Measurements from ENCODE around the gene FSD1. TPM values are rescaled to one million over a fixed set of nuclear protein-coding genes. Genes with fewer than 3 reads are reported as not detected.

Gene FSD1
- total RNA-seq (2022; extraction: Qiagen RNA extraction; ENCODE audit: low read depth), result 7.5 to 8.4 TPM (median 7.8 TPM) in 5 replicates

DNA sequence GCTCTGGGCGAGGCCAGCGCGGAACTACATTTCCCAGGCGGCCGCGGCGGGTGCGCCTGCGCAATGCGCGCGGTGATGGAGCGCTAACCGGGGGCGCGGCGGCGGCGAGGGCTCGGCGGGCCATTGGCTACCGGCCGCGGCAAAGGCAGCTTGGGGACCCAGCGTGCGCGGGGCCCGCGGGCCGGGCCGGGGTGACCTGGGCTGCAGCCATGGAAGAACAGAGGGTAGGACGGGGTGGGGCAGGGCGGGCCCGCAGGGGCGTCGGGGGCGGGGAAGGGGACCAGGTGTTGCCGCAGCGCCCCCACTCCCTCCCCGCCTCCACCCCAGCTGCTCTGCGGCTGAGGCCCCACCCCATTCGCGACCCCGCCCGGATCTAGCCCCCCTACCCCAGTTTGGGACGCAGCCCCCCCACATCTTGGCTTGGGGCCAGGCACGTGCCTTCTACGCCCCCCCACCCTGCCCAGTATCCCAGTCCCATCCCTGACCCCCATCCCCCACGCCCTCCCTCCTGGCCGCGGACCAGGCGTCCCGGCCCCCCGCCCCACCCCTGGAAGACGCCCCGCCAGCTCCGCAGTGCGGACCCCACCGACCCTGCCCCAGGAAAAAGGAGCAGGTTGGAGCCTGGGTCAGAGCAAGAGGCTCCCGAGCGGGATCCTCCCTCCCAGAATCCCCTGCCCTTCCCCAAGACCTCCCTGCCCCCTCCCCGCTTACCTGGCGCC is at the start of gene FSD1:
Gene FSD1 (plus strand): TSS at position 61 of the 719 bp plus-strand sequence. CDS start 149 bp downstream, at position 210.

DNA sequence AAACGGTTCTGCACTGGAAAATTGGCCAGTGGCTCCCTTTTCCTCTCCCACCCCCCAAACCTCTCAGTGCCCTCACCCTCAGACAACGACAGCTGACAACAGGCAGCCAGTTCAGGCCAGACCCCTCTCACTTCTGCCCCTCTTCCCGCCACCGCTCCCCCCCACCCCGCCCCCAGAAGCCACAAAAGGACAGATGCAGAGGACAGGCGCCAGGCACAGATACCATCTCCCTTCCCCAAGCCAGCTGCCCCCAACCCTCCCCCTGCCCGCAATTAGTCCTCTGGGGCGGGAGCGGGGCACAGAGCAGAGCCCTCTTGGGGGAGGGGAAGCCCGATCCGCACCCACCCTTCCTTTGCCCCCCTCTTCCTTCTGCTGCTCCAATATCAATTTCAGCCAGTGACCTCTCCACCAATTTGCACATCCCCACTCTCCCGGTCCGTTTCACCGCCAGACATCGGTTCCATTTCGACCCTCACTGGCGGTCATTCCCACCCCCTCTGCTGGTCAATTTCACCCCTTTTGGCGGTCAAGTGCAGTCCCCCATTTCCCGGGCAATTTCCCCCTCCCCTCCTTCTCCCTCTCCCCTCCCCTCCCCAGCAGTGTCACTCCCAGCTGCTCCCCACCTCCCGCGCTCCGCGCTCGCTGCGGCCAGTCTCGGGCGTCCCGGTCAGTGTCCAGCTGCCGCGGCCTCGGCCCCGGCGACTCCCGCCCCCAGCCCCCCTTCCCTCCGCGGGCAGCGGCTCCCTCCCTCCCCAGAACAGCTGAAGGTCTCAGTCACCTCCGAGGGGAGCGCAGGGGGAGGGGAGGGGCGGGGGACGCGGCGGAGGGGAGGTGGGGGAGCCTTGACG is 25.8 kb upstream of the FSD1 start, which contains the start of gene SHD:
Gene SHD (plus strand): TSS at position 848 of the 848 bp plus-strand sequence. CDS start 798 bp downstream, outside the sequence.

DNA sequence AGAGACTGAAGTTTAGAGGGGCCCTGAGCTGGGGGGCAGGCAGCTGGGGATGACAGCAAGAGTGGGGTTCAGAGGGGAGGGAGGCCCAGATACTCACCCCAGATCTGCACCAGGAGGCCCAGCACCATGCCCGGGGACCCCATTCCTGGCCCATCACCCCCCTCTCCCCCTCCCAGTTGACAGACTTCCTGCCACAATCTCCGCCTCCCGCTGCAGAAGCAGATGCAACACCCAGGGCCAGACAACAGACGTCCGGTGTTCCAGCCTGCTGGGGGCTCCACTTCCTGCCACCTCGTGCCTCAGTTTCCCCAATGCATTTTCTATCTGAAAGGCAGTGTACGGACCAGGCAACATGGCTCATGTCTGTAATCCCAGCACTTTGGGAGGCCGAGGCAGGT is 2.2 kb upstream of the FSD1 start, which contains the start of gene TMIGD2:
Gene TMIGD2 (minus strand): TSS at position 147 of the 398 bp plus-strand sequence. CDS start 4 bp downstream, at position 143.

DNA sequence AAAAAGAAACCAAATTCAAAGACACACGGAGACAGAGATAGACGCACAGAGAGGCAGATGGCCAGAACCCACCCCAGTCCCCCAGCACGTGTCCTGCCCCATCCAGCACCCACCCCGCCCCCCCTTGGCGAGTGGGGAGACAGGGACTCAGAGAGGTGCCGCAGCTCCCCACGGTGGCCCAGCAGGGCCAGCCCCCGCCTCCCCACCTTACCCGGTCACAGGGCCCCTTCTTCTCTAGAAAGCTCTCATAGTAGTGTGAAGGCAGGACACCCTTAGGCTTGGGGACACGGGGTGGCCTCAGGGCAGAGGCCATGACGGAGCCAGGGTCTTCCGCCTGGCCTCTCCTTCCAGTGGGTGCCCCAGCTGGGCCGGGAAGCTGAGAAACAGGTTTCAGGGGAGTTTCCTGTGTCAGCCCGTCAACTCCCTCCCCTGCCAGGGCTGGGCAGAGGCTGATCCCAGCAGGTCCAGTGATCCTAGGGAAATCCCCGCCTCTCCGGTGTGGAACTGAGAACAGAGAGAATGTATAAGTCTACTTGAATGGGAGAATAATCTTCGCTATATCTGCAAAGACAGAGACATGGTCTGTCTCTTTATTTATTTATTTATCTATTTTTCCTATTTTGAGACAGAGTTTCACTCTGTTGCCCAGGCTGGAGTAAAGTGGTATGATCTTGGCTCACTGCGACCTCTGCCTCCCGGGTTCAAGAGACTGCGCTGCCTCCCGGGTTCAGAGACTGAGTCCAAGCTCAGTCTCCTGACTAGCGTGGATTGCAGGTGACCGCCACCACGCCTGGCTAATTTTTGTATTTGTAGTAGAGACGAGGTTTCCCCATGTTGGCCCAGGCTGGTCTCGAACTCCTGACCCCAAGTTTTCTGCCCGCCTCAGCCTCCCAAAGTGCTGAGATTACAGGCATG is 34.3 kb downstream of the FSD1 start, which contains the start of gene STAP2:
Gene STAP2 (minus strand): TSS at position 387 of the 915 bp plus-strand sequence. CDS start 74 bp downstream, at position 313.

DNA sequence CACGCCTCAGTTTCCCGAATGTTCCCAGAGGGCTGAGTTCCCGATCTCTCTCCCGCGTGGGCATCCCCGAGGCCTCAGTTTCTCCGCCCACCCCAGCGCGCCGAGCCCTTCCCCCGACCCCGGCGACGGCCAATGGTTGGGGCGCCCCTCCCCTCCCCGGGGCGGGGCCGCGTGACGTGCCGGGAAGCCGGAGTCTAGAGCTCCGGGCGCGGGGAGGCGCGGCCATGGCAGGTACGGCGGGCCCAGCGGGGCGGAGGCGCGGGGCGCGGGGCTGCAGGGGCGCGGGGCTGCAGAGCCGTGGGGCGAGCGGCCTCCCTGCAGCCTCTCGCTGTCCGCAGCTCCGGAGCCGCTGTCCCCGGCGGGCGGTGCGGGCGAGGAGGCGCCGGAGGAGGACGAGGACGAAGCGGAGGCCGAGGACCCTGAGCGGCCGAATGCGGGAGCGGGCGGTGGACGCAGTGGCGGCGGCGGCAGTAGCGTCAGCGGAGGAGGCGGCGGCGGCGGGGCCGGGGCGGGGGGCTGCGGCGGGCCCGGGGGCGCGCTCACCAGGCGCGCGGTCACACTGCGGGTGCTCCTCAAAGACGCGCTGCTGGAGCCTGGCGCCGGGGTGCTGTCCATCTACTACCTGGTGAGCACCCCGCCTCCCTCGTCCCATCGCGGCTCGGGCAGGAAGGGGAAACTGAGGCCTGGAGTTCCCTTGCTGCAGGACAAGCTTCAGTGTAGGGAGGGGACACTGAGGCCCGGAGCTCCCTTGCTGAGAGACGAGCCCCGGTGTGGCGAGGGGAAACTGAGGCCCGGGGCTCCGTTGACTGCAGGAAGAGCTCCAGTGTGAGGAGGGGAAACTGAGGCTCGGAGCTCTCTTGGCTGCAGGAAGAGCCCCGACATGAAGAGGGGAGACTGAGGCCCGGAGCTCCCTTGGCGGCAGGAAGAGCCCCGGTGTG is 39.2 kb downstream of the FSD1 start, which contains the start of gene MPND:
Gene MPND (plus strand): TSS at position 193 of the 938 bp plus-strand sequence. CDS start 32 bp downstream, at position 225.

Other genes with a start within 250 kb of the FSD1 start
- gene ZBTB7A, start 237.7 kb upstream of the FSD1 start, total RNA-seq (2022; extraction: Qiagen RNA extraction; ENCODE audit: low read depth), result 13.0 to 19.5 TPM (median 18.2 TPM) in 5 replicates
- 104 to 145 TPM (median 123 TPM) in 5 replicates for gene MAP2K2, start 180.5 kb upstream of the FSD1 start, total RNA-seq (2022; extraction: Qiagen RNA extraction; ENCODE audit: low read depth)
- 0.05 to 0.07 TPM (median 0.06 TPM) in 3 of 5 replicates, not detected in the others for gene CREB3L3, start 151.0 kb upstream of the FSD1 start, total RNA-seq (2022; extraction: Qiagen RNA extraction; ENCODE audit: low read depth)
- 23.7 to 36.2 TPM (median 28.3 TPM) in 5 replicates for gene SIRT6, start 122.0 kb upstream of the FSD1 start, total RNA-seq (2022; extraction: Qiagen RNA extraction; ENCODE audit: low read depth)
- gene ANKRD24, start 121.9 kb upstream of the FSD1 start, total RNA-seq (2022; extraction: Qiagen RNA extraction; ENCODE audit: low read depth), result 0.10 to 0.26 TPM (median 0.23 TPM) in 5 replicates
- gene EBI3, start 75.1 kb upstream of the FSD1 start, total RNA-seq (2022; extraction: Qiagen RNA extraction; ENCODE audit: low read depth), result 2.6 to 4.2 TPM (median 2.9 TPM) in 5 replicates
- 18.2 to 22.4 TPM (median 19.1 TPM) in 5 replicates for gene YJU2, start 57.5 kb upstream of the FSD1 start, total RNA-seq (2022; extraction: Qiagen RNA extraction; ENCODE audit: low read depth)
- gene SHD, start 25.3 kb upstream of the FSD1 start, total RNA-seq (2022; extraction: Qiagen RNA extraction; ENCODE audit: low read depth), result 0.04 to 0.05 TPM in 2 of 5 replicates, not detected in the others
- not detected in 5 replicates for gene TMIGD2, start 2.2 kb upstream of the FSD1 start, total RNA-seq (2022; extraction: Qiagen RNA extraction; ENCODE audit: low read depth)
- not detected in 5 replicates for gene STAP2, start 34.2 kb downstream of the FSD1 start, total RNA-seq (2022; extraction: Qiagen RNA extraction; ENCODE audit: low read depth)
- 7.4 to 12.2 TPM (median 11.0 TPM) in 5 replicates for gene MPND, start 39.0 kb downstream of the FSD1 start, total RNA-seq (2022; extraction: Qiagen RNA extraction; ENCODE audit: low read depth)
- gene SH3GL1, start 95.9 kb downstream of the FSD1 start, total RNA-seq (2022; extraction: Qiagen RNA extraction; ENCODE audit: low read depth), result 53.6 to 63.3 TPM (median 57.1 TPM) in 5 replicates
- 21.8 to 26.4 TPM (median 23.6 TPM) in 5 replicates for gene CHAF1A, start 98.0 kb downstream of the FSD1 start, total RNA-seq (2022; extraction: Qiagen RNA extraction; ENCODE audit: low read depth)
- gene UBXN6, start 153.2 kb downstream of the FSD1 start, total RNA-seq (2022; extraction: Qiagen RNA extraction; ENCODE audit: low read depth), result 42.3 to 61.2 TPM (median 57.7 TPM) in 5 replicates
- 20.0 to 32.7 TPM (median 27.2 TPM) in 5 replicates for gene HDGFL2, start 167.7 kb downstream of the FSD1 start, total RNA-seq (2022; extraction: Qiagen RNA extraction; ENCODE audit: low read depth)
- gene PLIN4, start 213.9 kb downstream of the FSD1 start, total RNA-seq (2022; extraction: Qiagen RNA extraction; ENCODE audit: low read depth), result 0.21 to 0.30 TPM (median 0.24 TPM) in 5 replicates
- gene PLIN5, start 230.6 kb downstream of the FSD1 start, total RNA-seq (2022; extraction: Qiagen RNA extraction; ENCODE audit: low read depth), result 0.11 to 0.18 TPM (median 0.14 TPM) in 4 of 5 replicates, not detected in the other
- gene LRG1, start 235.4 kb downstream of the FSD1 start, total RNA-seq (2022; extraction: Qiagen RNA extraction; ENCODE audit: low read depth), result 0.06 to 0.34 TPM (median 0.09 TPM) in 5 replicates